ENCODE measurements around the gene GALNTL6.

The GALNTL6 gene

GRCh38 chr4:172983014-172983413 lies 1169.8 kb downstream of the GALNTL6 start:
- no peak for TF ChIP-seq YY1 (IDR thresholded peaks at IDR 0.05; ENCODE audit: insufficient read depth, insufficient read length)
- no peak for TF ChIP-seq ZNF274 (IDR thresholded peaks at IDR 0.05; ENCODE audit: low read depth, low read length)
- no peak for TF ChIP-seq SUZ12 (IDR thresholded peaks at IDR 0.05; ENCODE audit: extremely low read depth, insufficient read depth, insufficient read length)
- no peaks in the 10 kb centered on the region for H3K36me3 ChIP-seq (ENCODE audit: insufficient read depth, insufficient read length, low read length)

GRCh38 chr4:172983631-172984030 lies 1170.4 kb downstream of the GALNTL6 start:
- Histone ChIP-seq H3K4me3 (ENCODE audit: insufficient read length, low read depth) (no peak overlapping the region), H3K9ac (ENCODE audit: insufficient read length, low read depth) (no peak overlapping the region), H3K36me3 (ENCODE audit: insufficient read depth, insufficient read length, low read length) (no peaks in the 10 kb centered on the region), H3K4me1 (ENCODE audit: insufficient read depth, insufficient read length) (no peaks in the 10 kb centered on the region), H3K27me3 (ENCODE audit: insufficient read depth, insufficient read length) (no peaks in the 10 kb centered on the region), H3K9me3 (ENCODE audit: insufficient read depth, low read length) (peaks cover 3% of the 10 kb centered on the region; the same call in 1 of the 2 replicates)
- no peak for TF ChIP-seq ZNF274 (IDR thresholded peaks at IDR 0.05; ENCODE audit: low read depth, low read length)
- TF ChIP-seq YY1 (IDR thresholded peaks at IDR 0.05; ENCODE audit: insufficient read depth, insufficient read length) = no peak
- no peak for TF ChIP-seq SUZ12 (IDR thresholded peaks at IDR 0.05; ENCODE audit: extremely low read depth, insufficient read depth, insufficient read length)
- no peak for DNase-seq (ENCODE audit: low read depth, low spot score)

More at GRCh38 chr4:172983014-172983413, 1169.8 kb downstream of the GALNTL6 start:
- no peaks in the 10 kb centered on the region for H3K9me3 ChIP-seq (ENCODE audit: insufficient read depth, low read length)
- no peaks in the 10 kb centered on the region for H3K27me3 ChIP-seq (ENCODE audit: insufficient read depth, insufficient read length)
- no peak overlapping the region for H3K9ac ChIP-seq (ENCODE audit: insufficient read length, low read depth)
- H3K4me3 ChIP-seq (ENCODE audit: insufficient read length, low read depth) = no peak overlapping the region
- no peaks in the 10 kb centered on the region for H3K4me1 ChIP-seq (ENCODE audit: insufficient read depth, insufficient read length)
- DNase-seq (ENCODE audit: low read depth, low spot score) = no peak

GRCh38 chr4:172985552-172985951 lies 1172.3 kb downstream of the GALNTL6 start:
- H3K9ac ChIP-seq (ENCODE audit: insufficient read length, low read depth) = no peak overlapping the region
- DNase-seq (ENCODE audit: low read depth, low spot score) = no peak
- TF ChIP-seq ZNF274 (IDR thresholded peaks at IDR 0.05; ENCODE audit: low read depth, low read length) = no peak
- no peak for TF ChIP-seq YY1 (IDR thresholded peaks at IDR 0.05; ENCODE audit: insufficient read depth, insufficient read length)
- no peak for TF ChIP-seq SUZ12 (IDR thresholded peaks at IDR 0.05; ENCODE audit: extremely low read depth, insufficient read depth, insufficient read length)

DNA sequence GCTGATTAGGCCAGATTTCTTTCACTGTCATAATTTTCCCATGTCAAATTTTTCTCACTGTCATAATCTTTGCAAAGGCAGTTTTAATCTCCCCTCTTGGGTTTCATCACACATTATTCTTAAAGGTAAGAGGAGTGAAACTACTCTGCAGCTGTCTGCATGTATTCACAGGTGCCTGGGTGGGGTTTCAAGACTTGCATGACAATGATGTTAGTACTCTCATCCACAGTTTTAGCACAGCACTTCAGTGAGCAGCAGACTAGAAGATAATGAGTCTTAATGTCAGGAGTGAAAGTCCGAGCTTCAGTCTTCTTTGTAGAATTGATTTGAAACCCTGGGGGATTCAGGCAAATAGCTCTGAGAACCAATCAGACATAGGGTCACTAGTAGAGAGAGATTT lies 1172.9 kb downstream of the GALNTL6 start:
- H3K9me3 ChIP-seq (ENCODE audit: insufficient read depth, low read length) = peaks cover 9% of the 10 kb centered on the region; the same call in 1 of the 2 replicates
- no peaks in the 10 kb centered on the region for H3K36me3 ChIP-seq (ENCODE audit: insufficient read depth, insufficient read length, low read length)
- no peaks in the 10 kb centered on the region for H3K27me3 ChIP-seq (ENCODE audit: insufficient read depth, insufficient read length)
- DNase-seq (ENCODE audit: low read depth, low spot score) = peak; percentile 9
- TF ChIP-seq SUZ12 (IDR thresholded peaks at IDR 0.05; ENCODE audit: extremely low read depth, insufficient read depth, insufficient read length) = no peak
- H3K9ac ChIP-seq (ENCODE audit: insufficient read length, low read depth) = no peak overlapping the region
- H3K4me3 ChIP-seq (ENCODE audit: insufficient read length, low read depth) = no peak overlapping the region
- no peaks in the 10 kb centered on the region for H3K4me1 ChIP-seq (ENCODE audit: insufficient read depth, insufficient read length)

More at GRCh38 chr4:172985552-172985951, 1172.3 kb downstream of the GALNTL6 start:
- Histone ChIP-seq H3K36me3 (ENCODE audit: insufficient read depth, insufficient read length, low read length) (no peaks in the 10 kb centered on the region), H3K4me1 (ENCODE audit: insufficient read depth, insufficient read length) (no peaks in the 10 kb centered on the region), H3K27me3 (ENCODE audit: insufficient read depth, insufficient read length) (no peaks in the 10 kb centered on the region), H3K9me3 (ENCODE audit: insufficient read depth, low read length) (peaks cover 9% of the 10 kb centered on the region; the same call in 1 of the 2 replicates), H3K4me3 (ENCODE audit: insufficient read length, low read depth) (no peak overlapping the region)

GRCh38 chr4:172989984-172990820 lies 1177.0 kb downstream of the GALNTL6 start:
- Histone ChIP-seq H3K36me3 (ENCODE audit: insufficient read depth, insufficient read length, low read length) (no peaks in the 10 kb centered on the region), H3K9me3 (ENCODE audit: insufficient read depth, low read length) (peaks cover 9% of the 10 kb centered on the region; the same call in 1 of the 2 replicates), H3K4me3 (ENCODE audit: insufficient read length, low read depth) (no peak overlapping the region), H3K4me1 (ENCODE audit: insufficient read depth, insufficient read length) (no peaks in the 10 kb centered on the region), H3K9ac (ENCODE audit: insufficient read length, low read depth) (no peak overlapping the region), H3K27me3 (ENCODE audit: insufficient read depth, insufficient read length) (no peaks in the 10 kb centered on the region)
- TF ChIP-seq ZNF274 (IDR thresholded peaks at IDR 0.05; ENCODE audit: low read depth, low read length) (no peak), YY1 (IDR thresholded peaks at IDR 0.05; ENCODE audit: insufficient read depth, insufficient read length) (no peak), SUZ12 (IDR thresholded peaks at IDR 0.05; ENCODE audit: extremely low read depth, insufficient read depth, insufficient read length) (no peak)
- no peak for DNase-seq (ENCODE audit: low read depth, low spot score)

DNA sequence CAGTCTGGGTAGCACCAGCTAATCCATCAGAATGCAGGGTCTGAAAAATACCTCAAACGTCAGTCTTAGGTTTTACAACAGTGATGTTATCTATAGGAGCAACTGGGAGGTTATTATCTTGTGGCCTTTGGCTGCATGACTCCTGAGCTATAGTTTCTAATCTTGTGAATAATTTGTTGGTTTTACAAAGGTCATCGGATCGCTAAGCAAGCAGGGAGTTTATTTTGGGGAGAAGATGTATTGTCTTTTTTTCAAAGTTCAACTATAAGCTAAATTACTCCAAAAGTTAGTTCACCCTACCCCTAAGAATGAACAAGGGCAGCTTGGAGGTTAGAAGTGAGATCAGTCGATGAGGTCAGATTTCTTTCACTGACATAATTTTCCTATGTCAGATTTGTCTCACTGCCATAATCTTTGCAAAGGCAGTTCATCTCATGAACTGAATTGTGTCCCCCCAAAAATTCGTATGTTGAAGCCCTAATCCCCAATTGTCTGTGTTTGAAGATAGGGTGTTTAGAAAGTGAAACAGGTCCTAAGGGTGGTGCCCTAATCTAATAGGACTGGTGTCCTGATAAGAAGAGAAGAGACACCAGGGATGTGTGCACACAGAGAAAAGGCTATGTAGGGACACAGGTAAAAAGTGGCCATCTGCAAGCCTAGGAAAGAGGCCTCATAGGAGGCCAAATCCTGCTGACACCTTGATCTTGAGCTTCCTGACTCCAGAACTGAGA lies 1179.6 kb downstream of the GALNTL6 start:
- Histone ChIP-seq H3K27me3 (ENCODE audit: insufficient read depth, insufficient read length) (no peaks in the 10 kb centered on the region), H3K36me3 (ENCODE audit: insufficient read depth, insufficient read length, low read length) (no peaks in the 10 kb centered on the region), H3K4me3 (ENCODE audit: insufficient read length, low read depth) (no peak overlapping the region), H3K9me3 (ENCODE audit: insufficient read depth, low read length) (peaks cover 9% of the 10 kb centered on the region; the same call in 1 of the 2 replicates), H3K4me1 (ENCODE audit: insufficient read depth, insufficient read length) (no peaks in the 10 kb centered on the region), H3K9ac (ENCODE audit: insufficient read length, low read depth) (no peak overlapping the region)
- no peak for DNase-seq (ENCODE audit: low read depth, low spot score)
- TF ChIP-seq ZNF274 (IDR thresholded peaks at IDR 0.05; ENCODE audit: low read depth, low read length) (no peak), YY1 (IDR thresholded peaks at IDR 0.05; ENCODE audit: insufficient read depth, insufficient read length) (no peak), SUZ12 (IDR thresholded peaks at IDR 0.05; ENCODE audit: extremely low read depth, insufficient read depth, insufficient read length) (no peak)

GRCh38 chr4:172995161-172995560 lies 1182.0 kb downstream of the GALNTL6 start:
- no peaks in the 10 kb centered on the region for H3K27me3 ChIP-seq (ENCODE audit: insufficient read depth, insufficient read length)
- no peak overlapping the region for H3K9ac ChIP-seq (ENCODE audit: insufficient read length, low read depth)
- H3K9me3 ChIP-seq (ENCODE audit: insufficient read depth, low read length) = no peaks in the 10 kb centered on the region
- TF ChIP-seq ZNF274 (IDR thresholded peaks at IDR 0.05; ENCODE audit: low read depth, low read length) = no peak
- TF ChIP-seq YY1 (IDR thresholded peaks at IDR 0.05; ENCODE audit: insufficient read depth, insufficient read length) = no peak
- TF ChIP-seq SUZ12 (IDR thresholded peaks at IDR 0.05; ENCODE audit: extremely low read depth, insufficient read depth, insufficient read length) = no peak
- H3K4me1 ChIP-seq (ENCODE audit: insufficient read depth, insufficient read length) = no peaks in the 10 kb centered on the region
- no peak for DNase-seq (ENCODE audit: low read depth, low spot score)
- no peaks in the 10 kb centered on the region for H3K36me3 ChIP-seq (ENCODE audit: insufficient read depth, insufficient read length, low read length)
- H3K4me3 ChIP-seq (ENCODE audit: insufficient read length, low read depth) = no peak overlapping the region
